Loucy (cell line): ENCODE results near the gene KCTD8.

Experiments
- H2AFZ ChIP-seq: fragments of 200-600 bp; sonication (generic); 2 replicates; pipeline ENCODE4 v1.6.0; 2016; ENCODE audit warnings: antibody characterized with exemption, mild to moderate bottlenecking, low read length, moderate library complexity
- H3F3A ChIP-seq: fragments of 200-600 bp; 2 replicates; pipeline ENCODE4 v1.6.0; 2016; ENCODE audit warnings: antibody characterized with exemption, low read depth, mild to moderate bottlenecking
- H3K27me3 ChIP-seq: fragments of 200-600 bp; sonication (generic); 2 replicates; pipeline ENCODE4 v1.6.1; 2014; ENCODE audit warnings: low read length, mild to moderate bottlenecking; ENCODE audit not compliant: insufficient read depth, poor library complexity, severe bottlenecking
- H3K36me3 ChIP-seq: fragments of 200-600 bp; sonication (generic); 2 replicates; pipeline ENCODE4 v1.6.1; 2016; ENCODE audit warnings: low read length; ENCODE audit not compliant: insufficient read depth
- H3K4me1 ChIP-seq: fragments of 200-600 bp; sonication (generic); 2 replicates; pipeline ENCODE4 v1.5.1; 2014; ENCODE audit warnings: low read length, mild to moderate bottlenecking; ENCODE audit not compliant: insufficient read depth, poor library complexity, severe bottlenecking
- H3K4me2 ChIP-seq: fragments of 200-600 bp; sonication (generic); 2 replicates; pipeline ENCODE4 v1.6.0; 2014; ENCODE audit warnings: antibody characterized with exemption, low read length, low read depth, mild to moderate bottlenecking; ENCODE audit not compliant: poor library complexity, severe bottlenecking
- H3K4me3 ChIP-seq: fragments of 200-600 bp; sonication (generic); 2 replicates; pipeline ENCODE4 v1.5.1; 2014; ENCODE audit warnings: low read length, mild to moderate bottlenecking, mixed read lengths; ENCODE audit not compliant: poor library complexity, severe bottlenecking
- H3K79me2 ChIP-seq: fragments of 200-600 bp; sonication (generic); 2 replicates; pipeline ENCODE4 v1.6.1; 2014; ENCODE audit warnings: low read length; ENCODE audit not compliant: insufficient read depth
- H3K9ac ChIP-seq: fragments of 200-600 bp; sonication (generic); 2 replicates; pipeline ENCODE4 v1.6.0; 2014; ENCODE audit warnings: mild to moderate bottlenecking, low read depth, low read length, moderate library complexity; ENCODE audit not compliant: poor library complexity, severe bottlenecking
- H3K9me2 ChIP-seq: fragments of 200-600 bp; sonication (generic); replicated peaks from 2 replicates; pipeline ENCODE4 v1.6.1; 2016; ENCODE audit warnings: low read depth, low read length, mixed read lengths
- H3K9me3 ChIP-seq: fragments of 200-600 bp; sonication (generic); 2 replicates; pipeline ENCODE4 v1.6.1; 2014; ENCODE audit warnings: mild to moderate bottlenecking, antibody characterized with exemption, low read length, low read depth; ENCODE audit not compliant: insufficient read depth
- H4K20me1 ChIP-seq: fragments of 200-600 bp; sonication (generic); 2 replicates; pipeline ENCODE4 v1.6.0; 2014; ENCODE audit warnings: antibody characterized with exemption, low read length, mild to moderate bottlenecking; ENCODE audit not compliant: insufficient read depth, poor library complexity, severe bottlenecking
- EZH2phosphoT487 ChIP-seq: fragments of 200-600 bp; IDR thresholded peaks from 2 replicates; pipeline ENCODE4 v1.6.1; 2018; ENCODE audit warnings: antibody characterized with exemption, mild to moderate bottlenecking, moderate library complexity, borderline replicate concordance
- TF ChIP-seq, protein P1 (sequence below): fragments of 200-600 bp; sonication (generic); conservative IDR thresholded peaks from 2 replicates; pipeline ENCODE4 v1.5.1; 2014; ENCODE audit warnings: mild to moderate bottlenecking, antibody characterized with exemption, low read length

Gene KCTD8

DNA sequence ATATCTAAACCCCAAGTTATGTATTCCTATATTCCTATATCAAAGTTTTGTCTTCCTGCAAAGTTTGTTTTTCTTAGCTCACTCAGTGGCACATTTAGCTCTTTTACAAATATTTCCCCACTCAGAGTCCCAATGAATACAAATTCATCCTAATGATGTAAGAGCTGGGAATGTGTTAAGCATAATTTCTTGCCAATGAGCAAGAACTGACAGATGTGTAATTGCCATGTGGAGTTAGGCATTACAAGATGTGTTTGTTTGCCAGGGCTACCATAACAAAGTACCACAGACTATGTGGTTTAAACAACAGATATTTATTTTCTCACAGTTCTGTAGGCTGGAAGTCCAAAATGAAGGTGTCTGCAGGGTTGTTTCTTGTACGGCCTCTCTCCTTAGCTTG, 302.1 kb downstream of the KCTD8 start:
- Histone ChIP-seq H3K4me2 (no peak overlapping the region), H3K9me2 (no peaks in the 10 kb centered on the region), H2AFZ (no peak overlapping the region), H3F3A (no peaks in the 10 kb centered on the region), H3K9ac (no peak overlapping the region), H3K4me1 (no peaks in the 10 kb centered on the region), H3K36me3 (no peaks in the 10 kb centered on the region), H4K20me1 (no peaks in the 10 kb centered on the region), H3K79me2 (no peaks in the 10 kb centered on the region), H3K4me3 (no peak overlapping the region), H3K9me3 (no peaks in the 10 kb centered on the region), H3K27me3 (no peaks in the 10 kb centered on the region)
- TF ChIP-seq EZH2phosphoT487 = no peak
- TF ChIP-seq, protein P1, sequence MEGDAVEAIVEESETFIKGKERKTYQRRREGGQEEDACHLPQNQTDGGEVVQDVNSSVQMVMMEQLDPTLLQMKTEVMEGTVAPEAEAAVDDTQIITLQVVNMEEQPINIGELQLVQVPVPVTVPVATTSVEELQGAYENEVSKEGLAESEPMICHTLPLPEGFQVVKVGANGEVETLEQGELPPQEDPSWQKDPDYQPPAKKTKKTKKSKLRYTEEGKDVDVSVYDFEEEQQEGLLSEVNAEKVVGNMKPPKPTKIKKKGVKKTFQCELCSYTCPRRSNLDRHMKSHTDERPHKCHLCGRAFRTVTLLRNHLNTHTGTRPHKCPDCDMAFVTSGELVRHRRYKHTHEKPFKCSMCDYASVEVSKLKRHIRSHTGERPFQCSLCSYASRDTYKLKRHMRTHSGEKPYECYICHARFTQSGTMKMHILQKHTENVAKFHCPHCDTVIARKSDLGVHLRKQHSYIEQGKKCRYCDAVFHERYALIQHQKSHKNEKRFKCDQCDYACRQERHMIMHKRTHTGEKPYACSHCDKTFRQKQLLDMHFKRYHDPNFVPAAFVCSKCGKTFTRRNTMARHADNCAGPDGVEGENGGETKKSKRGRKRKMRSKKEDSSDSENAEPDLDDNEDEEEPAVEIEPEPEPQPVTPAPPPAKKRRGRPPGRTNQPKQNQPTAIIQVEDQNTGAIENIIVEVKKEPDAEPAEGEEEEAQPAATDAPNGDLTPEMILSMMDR = no peak

DNA sequence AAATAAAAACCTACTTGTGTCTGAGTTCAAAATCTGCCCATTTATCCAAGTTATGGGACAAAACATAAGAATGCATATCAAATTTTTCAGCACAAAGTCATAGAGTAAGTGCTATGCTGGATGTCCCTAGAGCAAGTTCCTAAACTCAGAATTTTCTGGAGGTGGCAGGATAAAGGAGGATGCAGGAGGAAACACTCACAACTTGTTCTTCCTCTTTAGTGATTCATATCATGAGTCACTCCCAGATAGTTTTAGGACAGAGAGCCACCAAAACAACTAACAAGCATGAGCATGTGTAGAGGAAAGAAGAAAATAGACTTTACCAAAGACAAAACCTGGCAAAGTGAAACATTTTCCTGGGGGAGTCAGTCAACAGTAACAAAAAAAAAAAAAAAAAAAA, 302.7 kb downstream of the KCTD8 start:
- H2AFZ ChIP-seq = no peak overlapping the region
- H3K4me2 ChIP-seq = no peak overlapping the region
- H3K36me3 ChIP-seq = no peaks in the 10 kb centered on the region
- H3K4me1 ChIP-seq = no peaks in the 10 kb centered on the region
- H3K4me3 ChIP-seq = no peak overlapping the region
- no peak for TF ChIP-seq EZH2phosphoT487
- TF ChIP-seq, protein P1 = no peak
- no peak overlapping the region for H3K9ac ChIP-seq
- H3K9me2 ChIP-seq = no peaks in the 10 kb centered on the region
- no peaks in the 10 kb centered on the region for H3F3A ChIP-seq
- H4K20me1 ChIP-seq = no peaks in the 10 kb centered on the region
- H3K79me2 ChIP-seq = no peaks in the 10 kb centered on the region
- no peaks in the 10 kb centered on the region for H3K27me3 ChIP-seq
- no peaks in the 10 kb centered on the region for H3K9me3 ChIP-seq

DNA sequence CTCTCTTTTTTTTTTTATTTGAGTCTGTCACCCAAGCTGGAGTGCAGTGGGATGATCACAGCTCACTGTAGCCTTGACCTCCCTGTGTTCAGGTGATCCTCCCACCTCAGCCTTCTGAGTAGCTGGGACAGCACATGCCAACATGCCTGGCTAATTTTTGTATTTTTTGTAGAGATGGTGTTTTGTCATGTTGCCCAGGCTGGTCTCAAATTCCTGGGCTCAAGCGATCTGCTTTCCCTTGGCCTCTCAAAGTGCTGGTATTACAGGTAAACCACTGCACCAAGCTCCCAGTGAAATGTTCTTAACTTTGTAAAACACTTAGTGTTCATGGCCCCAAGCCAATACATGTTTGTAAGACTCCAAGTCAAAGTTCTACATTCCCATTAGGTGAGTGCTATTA, 316.1 kb downstream of the KCTD8 start:
- TF ChIP-seq, protein P1 = no peak
- TF ChIP-seq EZH2phosphoT487 = no peak
- Histone ChIP-seq H4K20me1 (no peaks in the 10 kb centered on the region), H3K4me1 (no peaks in the 10 kb centered on the region), H3K27me3 (no peaks in the 10 kb centered on the region), H2AFZ (no peak overlapping the region), H3K4me2 (no peak overlapping the region), H3K9ac (no peak overlapping the region), H3K4me3 (no peak overlapping the region), H3K9me3 (no peaks in the 10 kb centered on the region), H3K36me3 (no peaks in the 10 kb centered on the region), H3F3A (no peaks in the 10 kb centered on the region), H3K9me2 (no peaks in the 10 kb centered on the region), H3K79me2 (no peaks in the 10 kb centered on the region)
